ENCODE results near the gene TMEM132D. TPM values are rescaled to one million over a fixed set of nuclear protein-coding genes. Genes with fewer than 3 reads are reported as not detected.

The TMEM132D gene
- total and polyA plus RNA-seq, 2 donors from 2014 or later = 0.13 TPM; not detected in 1

- H3K4me1 ChIP-seq (ENCODE audit: control insufficient read depth in 2 of 3, insufficient read depth in 2 of 3, low read depth in 1 of 3, low read length in 3 of 3) = no peaks in the 10 kb centered on the region
- DNase-seq (no peak), FAIRE-seq (no peak)
- H3K36me3 ChIP-seq (ENCODE audit: control insufficient read depth in 2 of 3, insufficient read depth in 3 of 3, low read length in 3 of 3) = no peaks in the 10 kb centered on the region
- no peak for TF ChIP-seq CTCF (IDR thresholded peaks at IDR 0.05; ENCODE audit: borderline replicate concordance, extremely low read depth, insufficient read depth)
- H3K27me3 ChIP-seq (ENCODE audit: control insufficient read depth, insufficient read depth, low read length) = no peaks in the 10 kb centered on the region
- no peaks in the 10 kb centered on the region for H3K9me3 ChIP-seq (ENCODE audit: control insufficient read depth in 2 of 3, insufficient read depth in 1 of 3, low read length in 3 of 3)
- no peak overlapping the region for H3K4me3 ChIP-seq (ENCODE audit: low read length in 3 of 3)
- intact Hi-C loops (cut with DNase I) = no loop called here
- no peak overlapping the region for H3K27ac ChIP-seq (ENCODE audit: low read depth in 2 of 2, low read length in 2 of 2)
- H3K9ac ChIP-seq (ENCODE audit: low read length in 3 of 3) = no peak overlapping the region
Measured at GRCh38 chr12:129877411-129877810, 26.4 kb downstream of the TMEM132D start.

- FAIRE-seq (no peak), DNase-seq (no peak)
- no peaks in the 10 kb centered on the region for H3K36me3 ChIP-seq (ENCODE audit: control insufficient read depth in 2 of 3, insufficient read depth in 3 of 3, low read length in 3 of 3)
- H3K9me3 ChIP-seq (ENCODE audit: control insufficient read depth in 2 of 3, insufficient read depth in 1 of 3, low read length in 3 of 3) = no peaks in the 10 kb centered on the region
- intact Hi-C loops (cut with DNase I) = no loop called here
- no peak overlapping the region for H3K27ac ChIP-seq (ENCODE audit: low read depth in 2 of 2, low read length in 2 of 2)
- no peak for TF ChIP-seq CTCF (IDR thresholded peaks at IDR 0.05; ENCODE audit: borderline replicate concordance, extremely low read depth, insufficient read depth)
- no peaks in the 10 kb centered on the region for H3K27me3 ChIP-seq (ENCODE audit: control insufficient read depth, insufficient read depth, low read length)
- H3K9ac ChIP-seq (ENCODE audit: low read length in 3 of 3) = no peak overlapping the region
- no peak overlapping the region for H3K4me3 ChIP-seq (ENCODE audit: low read length in 3 of 3)
- H3K4me1 ChIP-seq (ENCODE audit: control insufficient read depth in 2 of 3, insufficient read depth in 2 of 3, low read depth in 1 of 3, low read length in 3 of 3) = no peaks in the 10 kb centered on the region
Measured at GRCh38 chr12:129873833-129874208, 30.0 kb downstream of the TMEM132D start.

GRCh38 chr12:129873111-129873832, 30.6 kb downstream of the TMEM132D start:
- FAIRE-seq (no peak), DNase-seq (no peak)
- H3K4me3 ChIP-seq (ENCODE audit: low read length in 3 of 3) = no peak overlapping the region
- no peaks in the 10 kb centered on the region for H3K9me3 ChIP-seq (ENCODE audit: control insufficient read depth in 2 of 3, insufficient read depth in 1 of 3, low read length in 3 of 3)
- TF ChIP-seq CTCF (IDR thresholded peaks at IDR 0.05; ENCODE audit: borderline replicate concordance, extremely low read depth, insufficient read depth) = no peak
- H3K27me3 ChIP-seq (ENCODE audit: control insufficient read depth, insufficient read depth, low read length) = no peaks in the 10 kb centered on the region
- no peaks in the 10 kb centered on the region for H3K36me3 ChIP-seq (ENCODE audit: control insufficient read depth in 2 of 3, insufficient read depth in 3 of 3, low read length in 3 of 3)
- intact Hi-C loops (cut with DNase I) = no loop called here
- H3K27ac ChIP-seq (ENCODE audit: low read depth in 2 of 2, low read length in 2 of 2) = no peak overlapping the region
- no peaks in the 10 kb centered on the region for H3K4me1 ChIP-seq (ENCODE audit: control insufficient read depth in 2 of 3, insufficient read depth in 2 of 3, low read depth in 1 of 3, low read length in 3 of 3)
- no peak overlapping the region for H3K9ac ChIP-seq (ENCODE audit: low read length in 3 of 3)

Data from kidney (tissue), 14 donors.